HCT116 (cell line): ENCODE measurements around the gene HNF1B. TPM values are rescaled to one million over a fixed set of nuclear protein-coding genes. Genes with fewer than 3 reads are reported as not detected.

Experiments used
- ATAC-seq: fragments of 200-7000 bp; cut with Tn5 transposase; 2 replicates; pipeline ENCODE4 v1.9.1; 2020; ENCODE audit warnings: mild to moderate bottlenecking, moderate library complexity
- BruUV-seq: library from RNA; stranded (reverse); fragments of 400-500 nt; replicated peaks from 2 replicates; lab custom pipeline; 2021; lab: Mats Ljungman, UMichigan
- CTCF ChIA-PET: fragments of 300-600 bp; sonication (Branson Sonifier 250); formaldehyde crosslinking; loops from one replicate; lab custom pipeline; 2021; ENCODE audit warnings: antibody characterized with exemption; lab: Charles Lee
- POLR2A ChIA-PET: fragments of 300-600, 350-600 bp; sonication (Branson Sonifier 250); formaldehyde crosslinking; loops from one replicate; lab custom pipeline; 2021; ENCODE audit warnings: antibody characterized with exemption; lab: Charles Lee
- RAD21 ChIA-PET, 2 experiments: fragments of 300-600 bp; sonication (Branson Sonifier 250); formaldehyde crosslinking; loops; one replicate each; lab custom pipeline; 2023; ENCODE audit warnings: low total read pairs in 2 of 2; ENCODE audit not compliant: uncharacterized antibody in 2 of 2, unreplicated experiment in 2 of 2, low non-redundant PET in 1 of 2; lab: Charles Lee
- DNase-seq: peaks from one replicate; pipeline ENCODE4 v3.0.0-alpha.2; 2010; ENCODE audit warnings: low read depth, low spot score
- H2AFZ ChIP-seq: fragments of 200-600 bp; shearing (Covaris generic), sonication (generic); 2 replicates; pipeline ENCODE4 v1.6.1; 2017; ENCODE audit warnings: low read depth, mixed run types, mixed read lengths, antibody characterized with exemption, low read length; ENCODE audit not compliant: poor library complexity, severe bottlenecking
- H3K27ac ChIP-seq: 2 replicates; pipeline ENCODE4 v1.5.1; 2012; ENCODE audit warnings: low read depth, low read length
- H3K27me3 ChIP-seq: fragments of 200-600 bp; sonication (generic); 2 replicates; pipeline ENCODE4 v1.6.1; 2016; ENCODE audit warnings: mixed run types, low read length, mixed read lengths; ENCODE audit not compliant: insufficient read depth
- H3K36me3 ChIP-seq, 2 experiments: fragments of 200-500 bp in 1 of 2; fragments of 200-600 bp in 1 of 2; sonication (Bioruptor generic) in 1 of 2; sonication (generic) in 1 of 2; 2 replicates each; pipeline versions ENCODE4 v1.5.1 to v1.6.1; 2014 to 2016; ENCODE audit warnings: low read length in 2 of 2, inconsistent platforms in 1 of 2, mixed read lengths in 1 of 2, mixed run types in 1 of 2; ENCODE audit not compliant: insufficient read depth in 2 of 2, control insufficient read depth in 1 of 2
- H3K4me1 ChIP-seq, 2 experiments: fragments of 200-600 bp in 1 of 2; sonication (generic) in 1 of 2; 2 replicates each; pipeline versions ENCODE4 v1.5.1 to v1.6.1; 2012 to 2017; ENCODE audit warnings: low read length in 2 of 2, inconsistent platforms in 1 of 2, mild to moderate bottlenecking in 1 of 2, mixed read lengths in 1 of 2, mixed run types in 1 of 2, moderate library complexity in 1 of 2; ENCODE audit not compliant: insufficient read depth in 2 of 2, control insufficient read depth in 1 of 2
- H3K4me2 ChIP-seq: fragments of 200-600 bp; sonication (generic); 2 replicates; pipeline ENCODE4 v1.6.1; 2017; ENCODE audit warnings: mixed run types, low read length, mixed read lengths
- H3K4me3 ChIP-seq, 2 experiments: fragments of 200-600 bp in 1 of 2; sonication (generic) in 1 of 2; replicated peaks in 1 of 2; 2 replicates each; pipeline ENCODE4 v1.5.1; 2011 to 2016; ENCODE audit warnings: low read length in 2 of 2, control low read depth in 1 of 2, low read depth in 1 of 2, mild to moderate bottlenecking in 1 of 2, mixed read lengths in 1 of 2, mixed run types in 1 of 2
- H3K79me2 ChIP-seq: fragments of 200-600 bp; sonication (generic); 2 replicates; pipeline ENCODE4 v1.6.1; 2017; ENCODE audit warnings: mild to moderate bottlenecking, mixed run types, low read length, moderate library complexity, mixed read lengths; ENCODE audit not compliant: insufficient read depth
- H3K9ac ChIP-seq: fragments of 200-600 bp; sonication (generic); 2 replicates; pipeline ENCODE4 v1.6.1; 2016; ENCODE audit warnings: low read length, mixed read lengths
- H3K9me2 ChIP-seq: fragments of 200-600 bp; sonication (generic), shearing (Covaris generic); 2 replicates; pipeline ENCODE4 v1.6.1; 2017; ENCODE audit warnings: mixed run types, mild to moderate bottlenecking, moderate library complexity; ENCODE audit not compliant: insufficient read depth
- H3K9me3 ChIP-seq, 2 experiments: fragments of 200-500 bp in 1 of 2; fragments of 200-600 bp in 1 of 2; sonication (Bioruptor generic) in 1 of 2; sonication (generic) in 1 of 2; 2 replicates each; pipeline ENCODE4 v1.6.1; 2014 to 2017; ENCODE audit warnings: low read length in 2 of 2, mixed read lengths in 2 of 2, inconsistent platforms in 1 of 2, low read depth in 1 of 2, mild to moderate bottlenecking in 1 of 2, mixed run types in 1 of 2, moderate library complexity in 1 of 2; ENCODE audit not compliant: control insufficient read depth in 1 of 2, insufficient read depth in 1 of 2
- H4K20me1 ChIP-seq: fragments of 200-600 bp; sonication (generic), shearing (Covaris generic); 2 replicates; pipeline ENCODE4 v1.6.1; 2017; ENCODE audit warnings: mixed run types, mild to moderate bottlenecking, moderate library complexity; ENCODE audit not compliant: insufficient read depth
- CBX3 ChIP-seq: IDR thresholded peaks from 2 replicates; pipeline ENCODE4 v1.6.1; 2012; ENCODE audit warnings: low read depth
- CEBPB ChIP-seq: IDR thresholded peaks from 2 replicates; pipeline ENCODE4 v1.6.1; 2012; ENCODE audit warnings: low read depth
- ELF1 ChIP-seq: IDR thresholded peaks from 2 replicates; pipeline ENCODE4 v1.6.1; 2012; ENCODE audit warnings: low read depth, borderline replicate concordance
- EZH2 ChIP-seq: fragments of 200-600 bp; sonication (generic); IDR thresholded peaks from 2 replicates; pipeline ENCODE4 v1.6.1; 2017; ENCODE audit warnings: antibody characterized with exemption, mixed run types
- EZH2phosphoT487 ChIP-seq: fragments of 200-600 bp; IDR thresholded peaks from 2 replicates; pipeline ENCODE4 v1.6.1; 2018; ENCODE audit warnings: antibody characterized with exemption, borderline replicate concordance
- FOSL1 ChIP-seq: IDR thresholded peaks from 2 replicates; pipeline ENCODE4 v1.6.1; 2012; ENCODE audit warnings: low read depth
- JUND ChIP-seq: IDR thresholded peaks from 2 replicates; pipeline ENCODE4 v1.6.1; 2012
- POLR2A ChIP-seq: IDR thresholded peaks from 2 replicates; pipeline ENCODE4 v1.7.0; 2011; ENCODE audit warnings: borderline replicate concordance; ENCODE audit not compliant: insufficient read depth, insufficient read length; ENCODE audit errors: extremely low read depth
- POLR2AphosphoS5 ChIP-seq: IDR thresholded peaks from 2 replicates; pipeline ENCODE4 v1.6.1; 2011; ENCODE audit warnings: mild to moderate bottlenecking, low read depth, low read length, moderate library complexity
- RAD21 ChIP-seq: IDR thresholded peaks from 2 replicates; pipeline ENCODE4 v1.6.1; 2012; ENCODE audit warnings: low read depth, mild to moderate bottlenecking
- SIN3A ChIP-seq: IDR thresholded peaks from 2 replicates; pipeline ENCODE4 v1.6.1; 2012; ENCODE audit warnings: low read depth
- SP1 ChIP-seq: IDR thresholded peaks from 2 replicates; pipeline ENCODE4 v1.6.1; 2012; ENCODE audit warnings: low read depth
- SRF ChIP-seq: IDR thresholded peaks from 2 replicates; pipeline ENCODE4 v1.6.1; 2012; ENCODE audit warnings: low read depth
- YY1 ChIP-seq: IDR thresholded peaks from 2 replicates; pipeline ENCODE4 v1.6.1; 2011; ENCODE audit warnings: low read length, low read depth, moderate library complexity, mild to moderate bottlenecking; ENCODE audit not compliant: insufficient replicate concordance; ENCODE audit errors: extremely low read depth
- ZFX ChIP-seq: fragments of 450-650 bp; IDR thresholded peaks from 2 replicates; pipeline ENCODE4 v1.6.1; 2017
- ZNF274 ChIP-seq: fragments of 200-500 bp; sonication (Bioruptor generic); IDR thresholded peaks from 2 replicates; pipeline ENCODE4 v1.6.1; 2014; ENCODE audit warnings: mild to moderate bottlenecking, low read depth, low read length, inconsistent platforms
- intact Hi-C: fragments of 100-400 bp; cut with micrococcal nuclease; formaldehyde crosslinking; loops from 2 replicates; pipeline ENCODE4 v1.10.0; 2022
- total RNA-seq: library from RNA; stranded (reverse); gene quantifications from one replicate; pipeline ENCODE4 v1.2.1, GENCODE V29; 2021; ENCODE audit not compliant: unreplicated experiment
- TF ChIP-seq, protein P1 (sequence below): IDR thresholded peaks from 2 replicates; pipeline ENCODE4 v1.6.1; 2012
- TF ChIP-seq, protein P2 (sequence below): IDR thresholded peaks from 2 replicates; pipeline ENCODE4 v1.6.1; 2012; ENCODE audit warnings: low read depth
- TF ChIP-seq, protein P3 (sequence below), 3 experiments: fragments of 200-600 bp in 1 of 3; sonication (generic) in 1 of 3; IDR thresholded peaks in 2 of 3; conservative IDR thresholded peaks in 1 of 3; 2 replicates each; pipeline ENCODE4 v1.5.1; 2012 to 2017; ENCODE audit warnings: low read depth in 2 of 3, low read length in 2 of 3, antibody characterized with exemption in 1 of 3, borderline replicate concordance in 1 of 3, control low read depth in 1 of 3, mild to moderate bottlenecking in 1 of 3, mixed read lengths in 1 of 3, mixed run types in 1 of 3, moderate library complexity in 1 of 3; ENCODE audit not compliant: insufficient read depth in 1 of 3
- TF ChIP-seq, protein P4 (sequence below): IDR thresholded peaks from 2 replicates; pipeline ENCODE4 v1.6.1; 2011; ENCODE audit warnings: mild to moderate bottlenecking, low read length, moderate library complexity; ENCODE audit not compliant: insufficient replicate concordance; ENCODE audit errors: extremely low read depth

HNF1B gene
- total RNA-seq, 1 experiment from 2014 or later = 3.6 TPM

DNA sequence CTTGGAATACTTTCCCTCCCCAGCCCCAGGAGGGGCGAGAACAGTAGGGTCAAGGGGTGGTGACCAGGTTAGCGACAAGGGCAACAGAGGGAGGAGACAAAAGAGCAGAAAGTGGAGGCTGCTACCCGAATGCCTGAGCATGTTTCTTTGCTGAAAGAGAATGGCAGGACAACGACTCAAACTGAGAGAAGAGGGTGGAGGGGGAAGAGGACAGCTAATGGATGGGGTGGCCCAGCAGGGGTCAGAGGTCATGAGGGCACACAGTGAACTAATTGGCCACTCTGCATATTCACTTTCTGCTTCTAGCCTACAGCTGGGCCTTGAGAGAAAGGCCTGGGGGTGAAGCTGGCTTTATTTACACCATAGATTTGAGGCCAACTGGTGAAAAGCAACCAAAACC is 82.5 kb downstream of the HNF1B start:
- ChIA-PET RAD21 (no interaction called here), POLR2A (no interaction called here), CTCF (interaction anchor here (1.1 kb wide), 2 partner anchors 40 to 125 kb away, joined by 3 read pairs; no protein-coding TSS in a partner anchor)
- DNase-seq = no peak
- BruUV-seq = no TSS peak
- Histone ChIP-seq H3K4me1 (no peaks in the 10 kb centered on the region), H3K79me2 (no peaks in the 10 kb centered on the region), H2AFZ (no peak overlapping the region), H3K27me3 (no peaks in the 10 kb centered on the region), H3K9ac (no peak overlapping the region), H3K9me2 (no peaks in the 10 kb centered on the region), H3K27ac (no peak overlapping the region), H3K4me2 (no peak overlapping the region), H3K4me3 (no peak overlapping the region), H3K9me3 (no peaks in the 10 kb centered on the region), H4K20me1 (no peaks in the 10 kb centered on the region), H3K36me3 (no peaks in the 10 kb centered on the region)
- intact Hi-C loops = no loop called here
- TF ChIP-seq YY1 (no peak), CEBPB (no peak), ZFX (no peak), RAD21 (no peak), POLR2AphosphoS5 (no peak), ZNF274 (no peak), SIN3A (no peak), FOSL1 (no peak), CBX3 (no peak), SRF (no peak), JUND (no peak), SP1 (no peak), EZH2phosphoT487 (no peak), ELF1 (no peak), EZH2 (no peak), POLR2A (no peak)
- TF ChIP-seq, protein P1, sequence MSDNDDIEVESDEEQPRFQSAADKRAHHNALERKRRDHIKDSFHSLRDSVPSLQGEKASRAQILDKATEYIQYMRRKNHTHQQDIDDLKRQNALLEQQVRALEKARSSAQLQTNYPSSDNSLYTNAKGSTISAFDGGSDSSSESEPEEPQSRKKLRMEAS = no peak
- TF ChIP-seq, protein P2, sequence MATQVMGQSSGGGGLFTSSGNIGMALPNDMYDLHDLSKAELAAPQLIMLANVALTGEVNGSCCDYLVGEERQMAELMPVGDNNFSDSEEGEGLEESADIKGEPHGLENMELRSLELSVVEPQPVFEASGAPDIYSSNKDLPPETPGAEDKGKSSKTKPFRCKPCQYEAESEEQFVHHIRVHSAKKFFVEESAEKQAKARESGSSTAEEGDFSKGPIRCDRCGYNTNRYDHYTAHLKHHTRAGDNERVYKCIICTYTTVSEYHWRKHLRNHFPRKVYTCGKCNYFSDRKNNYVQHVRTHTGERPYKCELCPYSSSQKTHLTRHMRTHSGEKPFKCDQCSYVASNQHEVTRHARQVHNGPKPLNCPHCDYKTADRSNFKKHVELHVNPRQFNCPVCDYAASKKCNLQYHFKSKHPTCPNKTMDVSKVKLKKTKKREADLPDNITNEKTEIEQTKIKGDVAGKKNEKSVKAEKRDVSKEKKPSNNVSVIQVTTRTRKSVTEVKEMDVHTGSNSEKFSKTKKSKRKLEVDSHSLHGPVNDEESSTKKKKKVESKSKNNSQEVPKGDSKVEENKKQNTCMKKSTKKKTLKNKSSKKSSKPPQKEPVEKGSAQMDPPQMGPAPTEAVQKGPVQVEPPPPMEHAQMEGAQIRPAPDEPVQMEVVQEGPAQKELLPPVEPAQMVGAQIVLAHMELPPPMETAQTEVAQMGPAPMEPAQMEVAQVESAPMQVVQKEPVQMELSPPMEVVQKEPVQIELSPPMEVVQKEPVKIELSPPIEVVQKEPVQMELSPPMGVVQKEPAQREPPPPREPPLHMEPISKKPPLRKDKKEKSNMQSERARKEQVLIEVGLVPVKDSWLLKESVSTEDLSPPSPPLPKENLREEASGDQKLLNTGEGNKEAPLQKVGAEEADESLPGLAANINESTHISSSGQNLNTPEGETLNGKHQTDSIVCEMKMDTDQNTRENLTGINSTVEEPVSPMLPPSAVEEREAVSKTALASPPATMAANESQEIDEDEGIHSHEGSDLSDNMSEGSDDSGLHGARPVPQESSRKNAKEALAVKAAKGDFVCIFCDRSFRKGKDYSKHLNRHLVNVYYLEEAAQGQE = no peak
- TF ChIP-seq, protein P3, sequence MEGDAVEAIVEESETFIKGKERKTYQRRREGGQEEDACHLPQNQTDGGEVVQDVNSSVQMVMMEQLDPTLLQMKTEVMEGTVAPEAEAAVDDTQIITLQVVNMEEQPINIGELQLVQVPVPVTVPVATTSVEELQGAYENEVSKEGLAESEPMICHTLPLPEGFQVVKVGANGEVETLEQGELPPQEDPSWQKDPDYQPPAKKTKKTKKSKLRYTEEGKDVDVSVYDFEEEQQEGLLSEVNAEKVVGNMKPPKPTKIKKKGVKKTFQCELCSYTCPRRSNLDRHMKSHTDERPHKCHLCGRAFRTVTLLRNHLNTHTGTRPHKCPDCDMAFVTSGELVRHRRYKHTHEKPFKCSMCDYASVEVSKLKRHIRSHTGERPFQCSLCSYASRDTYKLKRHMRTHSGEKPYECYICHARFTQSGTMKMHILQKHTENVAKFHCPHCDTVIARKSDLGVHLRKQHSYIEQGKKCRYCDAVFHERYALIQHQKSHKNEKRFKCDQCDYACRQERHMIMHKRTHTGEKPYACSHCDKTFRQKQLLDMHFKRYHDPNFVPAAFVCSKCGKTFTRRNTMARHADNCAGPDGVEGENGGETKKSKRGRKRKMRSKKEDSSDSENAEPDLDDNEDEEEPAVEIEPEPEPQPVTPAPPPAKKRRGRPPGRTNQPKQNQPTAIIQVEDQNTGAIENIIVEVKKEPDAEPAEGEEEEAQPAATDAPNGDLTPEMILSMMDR (IDR thresholded peaks at IDR 0.05 in 2 of 3, conservative IDR thresholded peaks at IDR 0.05 in 1 of 3; ENCODE audit: borderline replicate concordance in 1 of 3, insufficient read depth in 1 of 3, low read depth in 2 of 3, low read length in 2 of 3) = no peak
- TF ChIP-seq, protein P4, sequence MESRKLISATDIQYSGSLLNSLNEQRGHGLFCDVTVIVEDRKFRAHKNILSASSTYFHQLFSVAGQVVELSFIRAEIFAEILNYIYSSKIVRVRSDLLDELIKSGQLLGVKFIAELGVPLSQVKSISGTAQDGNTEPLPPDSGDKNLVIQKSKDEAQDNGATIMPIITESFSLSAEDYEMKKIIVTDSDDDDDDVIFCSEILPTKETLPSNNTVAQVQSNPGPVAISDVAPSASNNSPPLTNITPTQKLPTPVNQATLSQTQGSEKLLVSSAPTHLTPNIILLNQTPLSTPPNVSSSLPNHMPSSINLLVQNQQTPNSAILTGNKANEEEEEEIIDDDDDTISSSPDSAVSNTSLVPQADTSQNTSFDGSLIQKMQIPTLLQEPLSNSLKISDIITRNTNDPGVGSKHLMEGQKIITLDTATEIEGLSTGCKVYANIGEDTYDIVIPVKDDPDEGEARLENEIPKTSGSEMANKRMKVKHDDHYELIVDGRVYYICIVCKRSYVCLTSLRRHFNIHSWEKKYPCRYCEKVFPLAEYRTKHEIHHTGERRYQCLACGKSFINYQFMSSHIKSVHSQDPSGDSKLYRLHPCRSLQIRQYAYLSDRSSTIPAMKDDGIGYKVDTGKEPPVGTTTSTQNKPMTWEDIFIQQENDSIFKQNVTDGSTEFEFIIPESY = no peak
- no peak for ATAC-seq
